ENCODE data around the gene GSTA2. TPM values are rescaled to one million over a fixed set of nuclear protein-coding genes. Genes with fewer than 3 reads are reported as not detected.

Gene GSTA2
- total RNA-seq, 1 donor from 2014 or later = not detected

DNA sequence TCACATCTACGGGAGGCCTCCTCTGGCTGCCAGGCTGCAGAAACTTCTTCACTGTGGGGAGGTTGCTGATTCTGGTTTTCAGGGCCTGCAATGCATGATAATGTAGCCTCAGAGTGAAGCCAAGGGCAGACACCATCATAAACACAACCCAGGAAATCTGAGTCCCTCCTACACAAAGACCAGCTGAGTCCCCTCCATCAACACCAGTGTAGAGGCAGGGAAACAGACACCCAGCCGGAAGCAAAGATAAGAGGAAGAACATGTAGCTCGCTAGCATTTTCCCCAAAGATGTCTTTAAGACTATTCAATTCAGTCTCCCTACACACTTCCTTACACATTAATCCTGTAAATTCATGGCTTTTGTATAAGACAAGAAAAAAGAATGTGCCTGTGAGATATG lies 23.6 kb downstream of the GSTA2 start:
- Mint-ChIP-seq H3K27ac (no peak overlapping the region), H3K4me1 (no peaks in the 10 kb centered on the region), H3K4me3 (no peak overlapping the region), H3K27me3 (ENCODE audit: insufficient read depth, low read depth) (no peaks in the 10 kb centered on the region), H3K36me3 (no peaks in the 10 kb centered on the region), H3K9me3 (peaks cover 10% of the 10 kb centered on the region)
- Histone ChIP-seq H3K9ac (no peak overlapping the region), H3K4me2 (no peak overlapping the region), H3K36me3 (no peaks in the 10 kb centered on the region), H3K4me1 (peaks cover 9% of the 10 kb centered on the region), H3F3A (ENCODE audit: low read depth) (no peaks in the 10 kb centered on the region), H3K79me2 (ENCODE audit: low read depth) (no peaks in the 10 kb centered on the region), H3K4me3 (no peak overlapping the region), H3K9me3 (ENCODE audit: low read depth) (no peaks in the 10 kb centered on the region), H3K27me3 (no peaks in the 10 kb centered on the region), H2AFZ (replicated peaks) (no peak overlapping the region), H4K20me1 (ENCODE audit: low read depth) (no peaks in the 10 kb centered on the region), H3K27ac (no peak overlapping the region)
- DNase-seq (ENCODE audit: low spot score) = no peak
- TF ChIP-seq EZH2phosphoT487 (IDR thresholded peaks at IDR 0.05) = no peak
- TF ChIP-seq EZH2 (IDR thresholded peaks at IDR 0.05) = no peak
- TF ChIP-seq, protein P1, sequence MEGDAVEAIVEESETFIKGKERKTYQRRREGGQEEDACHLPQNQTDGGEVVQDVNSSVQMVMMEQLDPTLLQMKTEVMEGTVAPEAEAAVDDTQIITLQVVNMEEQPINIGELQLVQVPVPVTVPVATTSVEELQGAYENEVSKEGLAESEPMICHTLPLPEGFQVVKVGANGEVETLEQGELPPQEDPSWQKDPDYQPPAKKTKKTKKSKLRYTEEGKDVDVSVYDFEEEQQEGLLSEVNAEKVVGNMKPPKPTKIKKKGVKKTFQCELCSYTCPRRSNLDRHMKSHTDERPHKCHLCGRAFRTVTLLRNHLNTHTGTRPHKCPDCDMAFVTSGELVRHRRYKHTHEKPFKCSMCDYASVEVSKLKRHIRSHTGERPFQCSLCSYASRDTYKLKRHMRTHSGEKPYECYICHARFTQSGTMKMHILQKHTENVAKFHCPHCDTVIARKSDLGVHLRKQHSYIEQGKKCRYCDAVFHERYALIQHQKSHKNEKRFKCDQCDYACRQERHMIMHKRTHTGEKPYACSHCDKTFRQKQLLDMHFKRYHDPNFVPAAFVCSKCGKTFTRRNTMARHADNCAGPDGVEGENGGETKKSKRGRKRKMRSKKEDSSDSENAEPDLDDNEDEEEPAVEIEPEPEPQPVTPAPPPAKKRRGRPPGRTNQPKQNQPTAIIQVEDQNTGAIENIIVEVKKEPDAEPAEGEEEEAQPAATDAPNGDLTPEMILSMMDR (IDR thresholded peaks at IDR 0.05) = no peak

DNA sequence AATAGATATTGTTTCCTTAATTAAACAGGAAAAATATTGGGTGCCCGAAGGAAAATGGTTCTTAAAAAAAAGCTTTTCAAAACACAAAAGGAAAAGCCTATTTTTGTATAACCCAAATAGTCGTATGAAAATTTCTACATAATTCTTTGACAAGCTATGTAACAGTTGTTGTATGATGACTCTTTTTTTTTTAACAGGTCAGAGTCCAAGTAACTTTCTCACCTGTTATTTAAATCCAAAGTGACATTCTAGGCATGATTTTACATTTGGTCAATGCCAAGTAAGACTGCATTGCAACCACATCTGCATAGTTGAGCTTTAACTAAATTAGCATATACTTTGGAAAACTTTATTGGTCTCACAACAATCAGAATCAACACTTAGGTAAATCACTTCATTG lies 24.1 kb downstream of the GSTA2 start:
- no peaks in the 10 kb centered on the region for H3K9me3 ChIP-seq (ENCODE audit: low read depth)
- no peak overlapping the region for H3K9ac ChIP-seq
- Mint-ChIP-seq H3K9me3 (peaks cover 10% of the 10 kb centered on the region), H3K4me3 (no peak overlapping the region), H3K27me3 (ENCODE audit: insufficient read depth, low read depth) (peaks cover 2% of the 10 kb centered on the region), H3K36me3 (no peaks in the 10 kb centered on the region), H3K27ac (no peak overlapping the region), H3K4me1 (no peaks in the 10 kb centered on the region)
- no peaks in the 10 kb centered on the region for H3K27me3 ChIP-seq
- H3F3A ChIP-seq (ENCODE audit: low read depth) = no peaks in the 10 kb centered on the region
- no peaks in the 10 kb centered on the region for H3K36me3 ChIP-seq
- peaks cover 9% of the 10 kb centered on the region for H3K4me1 ChIP-seq
- no peaks in the 10 kb centered on the region for H4K20me1 ChIP-seq (ENCODE audit: low read depth)
- H3K4me3 ChIP-seq = no peak overlapping the region
- H2AFZ ChIP-seq (replicated peaks) = no peak overlapping the region
- no peak for TF ChIP-seq EZH2 (IDR thresholded peaks at IDR 0.05)
- TF ChIP-seq EZH2phosphoT487 (IDR thresholded peaks at IDR 0.05) = no peak
- no peak for DNase-seq (ENCODE audit: low spot score)
- no peak overlapping the region for H3K4me2 ChIP-seq
- no peaks in the 10 kb centered on the region for H3K79me2 ChIP-seq (ENCODE audit: low read depth)
- no peak overlapping the region for H3K27ac ChIP-seq

DNA sequence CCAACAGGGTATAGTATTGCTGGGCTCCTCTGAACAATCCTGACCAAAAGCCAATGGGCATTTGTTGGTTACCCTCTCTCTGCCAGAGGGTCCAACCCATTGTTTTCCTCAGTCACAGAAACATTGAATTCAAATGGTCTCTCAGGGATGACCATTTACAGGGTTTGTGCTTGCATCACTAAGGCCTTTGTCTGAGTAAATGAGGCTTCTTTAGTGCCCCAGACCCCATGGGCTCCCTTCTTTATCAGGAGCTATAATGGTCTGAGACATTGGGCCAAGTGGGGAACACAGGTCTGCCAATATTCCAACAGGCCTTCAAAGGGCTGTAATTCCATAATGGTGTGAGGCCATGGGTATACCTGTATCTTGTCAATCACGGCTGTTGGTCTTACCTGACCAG lies 27.1 kb downstream of the GSTA2 start:
- no peaks in the 10 kb centered on the region for H4K20me1 ChIP-seq (ENCODE audit: low read depth)
- Mint-ChIP-seq H3K36me3 (no peaks in the 10 kb centered on the region), H3K27me3 (ENCODE audit: insufficient read depth, low read depth) (peaks cover 4% of the 10 kb centered on the region), H3K27ac (no peak overlapping the region), H3K4me1 (peaks cover 13% of the 10 kb centered on the region), H3K9me3 (peaks cover 11% of the 10 kb centered on the region), H3K4me3 (no peak overlapping the region)
- H3K4me1 ChIP-seq = peaks cover 20% of the 10 kb centered on the region
- no peaks in the 10 kb centered on the region for H3F3A ChIP-seq (ENCODE audit: low read depth)
- H3K4me3 ChIP-seq = no peak overlapping the region
- peak; percentile 27 for DNase-seq (ENCODE audit: low spot score)
- no peaks in the 10 kb centered on the region for H3K9me3 ChIP-seq (ENCODE audit: low read depth)
- no peaks in the 10 kb centered on the region for H3K36me3 ChIP-seq
- peak overlapping the region; percentile 16 for H3K4me2 ChIP-seq
- no peaks in the 10 kb centered on the region for H3K79me2 ChIP-seq (ENCODE audit: low read depth)
- no peaks in the 10 kb centered on the region for H3K27me3 ChIP-seq
- no peak for TF ChIP-seq EZH2 (IDR thresholded peaks at IDR 0.05)
- TF ChIP-seq, protein P1 (IDR thresholded peaks at IDR 0.05) = no peak
- H2AFZ ChIP-seq (replicated peaks) = no peak overlapping the region
- no peak overlapping the region for H3K27ac ChIP-seq
- H3K9ac ChIP-seq = no peak overlapping the region

DNA sequence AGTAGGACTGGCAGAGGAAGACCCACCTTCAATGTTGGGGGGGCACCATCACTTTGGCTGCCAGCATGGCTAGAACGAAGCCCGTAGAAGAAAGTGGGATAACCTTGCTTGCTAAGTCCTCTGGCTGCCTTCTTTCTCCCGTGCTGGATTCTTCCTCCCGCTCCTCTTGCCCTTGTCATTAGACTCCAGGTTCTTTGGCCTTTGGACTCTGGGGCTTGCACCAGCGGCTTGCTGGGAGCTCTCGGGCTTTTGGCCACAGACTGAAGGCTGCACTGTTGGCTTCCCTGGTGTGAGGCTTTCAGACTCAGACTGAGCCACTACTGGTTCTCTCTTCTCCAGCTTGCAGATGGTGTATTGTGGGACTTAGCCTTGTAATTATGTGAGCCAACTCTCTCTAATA lies 28.2 kb downstream of the GSTA2 start:
- H3K36me3 ChIP-seq = no peaks in the 10 kb centered on the region
- H3K27ac ChIP-seq = no peak overlapping the region
- H3K9ac ChIP-seq = no peak overlapping the region
- no peaks in the 10 kb centered on the region for H4K20me1 ChIP-seq (ENCODE audit: low read depth)
- Mint-ChIP-seq H3K27me3 (ENCODE audit: insufficient read depth, low read depth) (peaks cover 4% of the 10 kb centered on the region), H3K9me3 (peaks cover 7% of the 10 kb centered on the region), H3K4me1 (peaks cover 18% of the 10 kb centered on the region), H3K27ac (no peak overlapping the region), H3K36me3 (no peaks in the 10 kb centered on the region), H3K4me3 (no peak overlapping the region)
- H3K79me2 ChIP-seq (ENCODE audit: low read depth) = no peaks in the 10 kb centered on the region
- no peak overlapping the region for H2AFZ ChIP-seq (replicated peaks)
- no peaks in the 10 kb centered on the region for H3F3A ChIP-seq (ENCODE audit: low read depth)
- no peak overlapping the region for H3K4me3 ChIP-seq
- no peak for TF ChIP-seq EZH2phosphoT487 (IDR thresholded peaks at IDR 0.05)
- no peaks in the 10 kb centered on the region for H3K27me3 ChIP-seq
- no peaks in the 10 kb centered on the region for H3K9me3 ChIP-seq (ENCODE audit: low read depth)
- H3K4me2 ChIP-seq = no peak overlapping the region
- peaks cover 20% of the 10 kb centered on the region for H3K4me1 ChIP-seq
- no peak for DNase-seq (ENCODE audit: low spot score)

All from neural progenitor cell (in vitro differentiated cells).